Activated CD4-positive, alpha-beta T cell treated with anti-CD3 and anti-CD28 coated beads, Interleukin-10, Interleukin-2, amounts not matched to agents 100 ng/mL and 50 ng/mL, durations not matched to agents 16 hours and 8 hours (primary cell): ENCODE data around the gene C20orf96.
"Not testable (repeated sequence)": the region's sequence is repeated elsewhere in the genome, so short reads cannot be mapped to it uniquely, and the experiment has no call there.

Source experiments
- DNase-seq: peaks from one replicate; pipeline ENCODE4 v3.0.0-alpha.2; 2020

The C20orf96 gene

GRCh38 chr20:235891-236290 is 54.7 kb downstream of the C20orf96 start:
- DNase-seq: no peak

GRCh38 chr20:227439-228105 is 63.0 kb downstream of the C20orf96 start:
- DNase-seq: no peak

DNA sequence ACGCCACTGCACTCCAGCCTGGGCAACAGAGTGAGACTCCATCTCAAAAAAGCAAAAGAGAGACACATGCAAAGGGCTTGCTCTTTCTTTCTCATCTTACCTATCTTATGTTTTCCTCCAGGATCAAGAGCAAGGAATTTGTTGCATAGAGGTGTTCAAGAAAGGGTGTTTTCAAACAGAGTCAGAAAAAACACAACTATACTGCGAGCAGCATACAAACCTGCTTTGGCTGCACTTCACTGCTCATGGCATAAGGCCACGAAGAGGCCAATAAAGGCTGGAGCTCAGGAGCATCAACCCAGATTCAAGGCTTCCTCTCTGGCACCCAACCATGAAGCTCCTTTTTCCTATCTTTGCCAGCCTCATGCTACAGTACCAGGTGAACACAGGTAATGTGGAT is 63.6 kb downstream of the C20orf96 start, which contains the start of gene DEFB129:
DEFB129 (plus strand) TSS at position 301 of the 400 bp plus-strand sequence; CDS start at position 332, 31 bp downstream.
- DNase-seq: no peak

DNA sequence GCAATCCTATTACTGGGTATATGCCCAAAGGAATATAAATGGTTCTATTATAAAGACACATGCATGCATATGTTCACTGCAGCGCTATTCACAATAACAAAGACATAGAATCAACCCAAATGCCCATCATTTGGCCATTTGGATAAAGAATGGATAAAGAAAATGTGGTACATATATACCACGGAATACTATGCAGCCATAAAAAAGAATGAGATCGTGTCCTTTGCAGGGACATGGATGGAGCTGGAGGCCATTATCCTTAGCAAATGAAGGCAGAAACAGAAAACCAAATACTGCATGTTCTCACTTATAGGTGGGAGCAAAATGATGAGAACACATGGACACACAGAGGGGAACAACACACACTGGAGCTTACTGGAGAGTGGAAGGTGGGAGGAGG is 64.7 kb downstream of the C20orf96 start:
- DNase-seq: not testable (repeated sequence)

- no peak for DNase-seq
Observed at GRCh38 chr20:221258-221830, 69.2 kb downstream of the C20orf96 start.
